Measurements from ENCODE around the gene ACTMAP.

Gene ACTMAP

DNA sequence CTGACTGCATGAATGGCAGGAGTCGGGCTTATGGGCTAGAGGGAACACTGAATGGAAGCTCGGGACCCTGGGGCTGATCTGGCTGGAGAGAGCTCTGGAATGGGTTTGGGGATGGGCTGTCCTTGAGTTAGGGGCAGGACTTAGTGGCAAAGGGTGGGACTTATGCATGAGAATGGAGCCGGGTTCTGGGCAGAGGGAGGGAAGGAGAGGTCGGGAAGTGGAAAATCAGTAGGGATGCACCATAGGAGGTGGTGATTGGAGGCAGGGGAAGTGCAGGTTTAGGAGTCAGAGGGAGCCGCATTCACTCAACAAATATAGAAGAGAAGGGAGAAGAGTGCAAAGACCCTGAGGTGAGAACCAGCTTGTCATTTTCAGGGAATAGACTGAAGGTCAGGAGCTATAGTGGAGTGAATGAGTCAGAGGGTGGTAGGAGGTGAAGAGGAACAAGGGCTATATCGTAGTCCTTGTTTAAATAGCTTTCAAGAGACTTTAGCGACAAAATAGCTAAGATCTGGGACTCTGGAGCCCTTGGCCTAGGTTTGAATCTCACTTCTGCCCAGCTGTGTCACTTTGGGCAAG lies 28.5 kb upstream of the ACTMAP start (continued):
- TF ChIP-seq ZNF600 (tag by site-specific recombination; IDR thresholded peaks at IDR 0.05) (peak; percentile 94), ZNF621 (tag by site-specific recombination; IDR thresholded peaks at IDR 0.05) (no peak), ZNF623 (tag by site-specific recombination; IDR thresholded peaks at IDR 0.05) (peak; percentile 22; the same call in 1 of the 2 replicates), PRDM1 (tag by site-specific recombination; IDR thresholded peaks at IDR 0.05) (peak; percentile 15; the same call in 1 of the 2 replicates), IKZF3 (tag by site-specific recombination; IDR thresholded peaks at IDR 0.05) (peak; percentile 77), ZNF341 (tag by site-specific recombination; IDR thresholded peaks at IDR 0.05; ENCODE audit: low read depth) (peak; percentile 32; the same call in 1 of the 2 replicates), SP3 (tag by site-specific recombination; IDR thresholded peaks at IDR 0.05) (no peak), ZIC2 (tag by site-specific recombination; IDR thresholded peaks at IDR 0.05) (peak; percentile 94)
- TF ChIP-seq, protein P1, sequence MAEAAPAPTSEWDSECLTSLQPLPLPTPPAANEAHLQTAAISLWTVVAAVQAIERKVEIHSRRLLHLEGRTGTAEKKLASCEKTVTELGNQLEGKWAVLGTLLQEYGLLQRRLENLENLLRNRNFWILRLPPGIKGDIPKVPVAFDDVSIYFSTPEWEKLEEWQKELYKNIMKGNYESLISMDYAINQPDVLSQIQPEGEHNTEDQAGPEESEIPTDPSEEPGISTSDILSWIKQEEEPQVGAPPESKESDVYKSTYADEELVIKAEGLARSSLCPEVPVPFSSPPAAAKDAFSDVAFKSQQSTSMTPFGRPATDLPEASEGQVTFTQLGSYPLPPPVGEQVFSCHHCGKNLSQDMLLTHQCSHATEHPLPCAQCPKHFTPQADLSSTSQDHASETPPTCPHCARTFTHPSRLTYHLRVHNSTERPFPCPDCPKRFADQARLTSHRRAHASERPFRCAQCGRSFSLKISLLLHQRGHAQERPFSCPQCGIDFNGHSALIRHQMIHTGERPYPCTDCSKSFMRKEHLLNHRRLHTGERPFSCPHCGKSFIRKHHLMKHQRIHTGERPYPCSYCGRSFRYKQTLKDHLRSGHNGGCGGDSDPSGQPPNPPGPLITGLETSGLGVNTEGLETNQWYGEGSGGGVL (tag by site-specific recombination; IDR thresholded peaks at IDR 0.05), result 0 out of 2 replicates have a peak, but pooled peaks have one; percentile 12

DNA sequence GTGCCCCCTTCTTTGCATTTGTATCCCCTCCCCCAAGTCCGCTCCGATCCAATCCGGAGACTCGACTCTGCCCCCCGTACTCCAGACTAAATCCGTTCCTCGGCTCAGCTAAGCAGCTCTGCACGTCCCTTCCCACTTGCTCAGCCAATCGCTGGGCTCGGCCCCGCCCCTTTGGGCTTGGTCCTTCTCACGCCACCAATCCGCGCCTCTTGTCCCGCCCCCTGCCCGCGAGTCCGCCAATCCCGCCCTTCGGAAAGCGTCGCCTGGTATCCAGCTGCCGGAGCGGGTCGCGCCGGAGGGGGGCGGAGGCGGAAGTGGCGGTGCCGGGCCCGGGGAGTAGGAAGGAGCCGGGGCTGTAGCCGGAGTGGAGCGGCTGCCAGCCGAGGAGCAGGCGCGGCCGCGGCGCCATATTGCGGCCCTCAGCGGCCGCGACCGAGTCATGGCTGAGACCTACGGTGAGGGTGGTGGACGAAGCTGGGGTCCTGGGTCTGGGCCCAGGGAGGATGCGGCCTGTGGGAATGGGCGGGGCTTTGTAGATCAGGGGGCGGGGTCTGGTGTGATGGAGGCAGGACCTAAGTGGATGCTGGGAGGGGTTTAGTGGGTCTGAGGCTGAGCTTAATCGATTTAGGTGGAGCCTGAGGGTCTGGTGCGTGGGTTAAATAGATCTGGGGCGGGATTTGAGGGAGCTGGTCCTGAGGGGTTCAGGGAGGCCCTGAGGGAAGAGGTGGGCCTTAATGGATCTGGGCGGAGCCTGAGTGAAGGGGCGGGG lies 27.8 kb upstream of the ACTMAP start, which contains the start of gene RAB4B:
RAB4B (plus strand) TSS at position 311 of the 769 bp plus-strand sequence; CDS start at position 440, 129 bp downstream.
- peaks cover 13% of the 10 kb centered on the region for H3K4me1 ChIP-seq (ENCODE audit: control insufficient read depth, insufficient read depth, low read length)
- TF ChIP-seq SP3 (tag by site-specific recombination; IDR thresholded peaks at IDR 0.05) (peak; percentile 100), ZNF335 (tag by site-specific recombination; conservative IDR thresholded peaks at IDR 0.05) (peak; percentile 95), ZNF600 (tag by site-specific recombination; IDR thresholded peaks at IDR 0.05) (peak; percentile 94), OSR2 (tag by site-specific recombination; IDR thresholded peaks at IDR 0.05) (0 out of 2 replicates have a peak, but pooled peaks have one; percentile 21), ZBTB7A (tag by site-specific recombination; IDR thresholded peaks at IDR 0.05; ENCODE audit: low read depth) (peak; percentile 82), ZNF169 (tag by site-specific recombination; IDR thresholded peaks at IDR 0.05) (no peak), ZXDB (tag by site-specific recombination; IDR thresholded peaks at IDR 0.05) (peak; percentile 62; the same call in 1 of the 2 replicates), ZNF629 (tag by site-specific recombination; IDR thresholded peaks at IDR 0.05) (peak; percentile 38), ZNF660 (tag by site-specific recombination; IDR thresholded peaks at IDR 0.05) (peak; percentile 87), EGR2 (tag by site-specific recombination; IDR thresholded peaks at IDR 0.05; ENCODE audit: low read depth) (peak; percentile 65), ZNF341 (tag by site-specific recombination; IDR thresholded peaks at IDR 0.05; ENCODE audit: low read depth) (peak; percentile 97), ZNF24 (tag by site-specific recombination; IDR thresholded peaks at IDR 0.05) (0 out of 2 replicates have a peak, but pooled peaks have one; percentile 23), KLF16 (tag by site-specific recombination; IDR thresholded peaks at IDR 0.05) (peak; percentile 88)
- TF ChIP-seq, protein P2, sequence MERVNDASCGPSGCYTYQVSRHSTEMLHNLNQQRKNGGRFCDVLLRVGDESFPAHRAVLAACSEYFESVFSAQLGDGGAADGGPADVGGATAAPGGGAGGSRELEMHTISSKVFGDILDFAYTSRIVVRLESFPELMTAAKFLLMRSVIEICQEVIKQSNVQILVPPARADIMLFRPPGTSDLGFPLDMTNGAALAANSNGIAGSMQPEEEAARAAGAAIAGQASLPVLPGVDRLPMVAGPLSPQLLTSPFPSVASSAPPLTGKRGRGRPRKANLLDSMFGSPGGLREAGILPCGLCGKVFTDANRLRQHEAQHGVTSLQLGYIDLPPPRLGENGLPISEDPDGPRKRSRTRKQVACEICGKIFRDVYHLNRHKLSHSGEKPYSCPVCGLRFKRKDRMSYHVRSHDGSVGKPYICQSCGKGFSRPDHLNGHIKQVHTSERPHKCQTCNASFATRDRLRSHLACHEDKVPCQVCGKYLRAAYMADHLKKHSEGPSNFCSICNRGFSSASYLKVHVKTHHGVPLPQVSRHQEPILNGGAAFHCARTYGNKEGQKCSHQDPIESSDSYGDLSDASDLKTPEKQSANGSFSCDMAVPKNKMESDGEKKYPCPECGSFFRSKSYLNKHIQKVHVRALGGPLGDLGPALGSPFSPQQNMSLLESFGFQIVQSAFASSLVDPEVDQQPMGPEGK (tag by site-specific recombination; IDR thresholded peaks at IDR 0.05), result peak; percentile 96
- TF ChIP-seq, protein P3, sequence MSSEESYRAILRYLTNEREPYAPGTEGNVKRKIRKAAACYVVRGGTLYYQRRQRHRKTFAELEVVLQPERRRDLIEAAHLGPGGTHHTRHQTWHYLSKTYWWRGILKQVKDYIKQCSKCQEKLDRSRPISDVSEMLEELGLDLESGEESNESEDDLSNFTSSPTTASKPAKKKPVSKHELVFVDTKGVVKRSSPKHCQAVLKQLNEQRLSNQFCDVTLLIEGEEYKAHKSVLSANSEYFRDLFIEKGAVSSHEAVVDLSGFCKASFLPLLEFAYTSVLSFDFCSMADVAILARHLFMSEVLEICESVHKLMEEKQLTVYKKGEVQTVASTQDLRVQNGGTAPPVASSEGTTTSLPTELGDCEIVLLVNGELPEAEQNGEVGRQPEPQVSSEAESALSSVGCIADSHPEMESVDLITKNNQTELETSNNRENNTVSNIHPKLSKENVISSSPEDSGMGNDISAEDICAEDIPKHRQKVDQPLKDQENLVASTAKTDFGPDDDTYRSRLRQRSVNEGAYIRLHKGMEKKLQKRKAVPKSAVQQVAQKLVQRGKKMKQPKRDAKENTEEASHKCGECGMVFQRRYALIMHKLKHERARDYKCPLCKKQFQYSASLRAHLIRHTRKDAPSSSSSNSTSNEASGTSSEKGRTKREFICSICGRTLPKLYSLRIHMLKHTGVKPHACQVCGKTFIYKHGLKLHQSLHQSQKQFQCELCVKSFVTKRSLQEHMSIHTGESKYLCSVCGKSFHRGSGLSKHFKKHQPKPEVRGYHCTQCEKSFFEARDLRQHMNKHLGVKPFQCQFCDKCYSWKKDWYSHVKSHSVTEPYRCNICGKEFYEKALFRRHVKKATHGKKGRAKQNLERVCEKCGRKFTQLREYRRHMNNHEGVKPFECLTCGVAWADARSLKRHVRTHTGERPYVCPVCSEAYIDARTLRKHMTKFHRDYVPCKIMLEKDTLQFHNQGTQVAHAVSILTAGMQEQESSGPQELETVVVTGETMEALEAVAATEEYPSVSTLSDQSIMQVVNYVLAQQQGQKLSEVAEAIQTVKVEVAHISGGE (tag by site-specific recombination; conservative IDR thresholded peaks at IDR 0.05; ENCODE audit: low read depth), result peak; percentile 87
- TF ChIP-seq, protein P4, sequence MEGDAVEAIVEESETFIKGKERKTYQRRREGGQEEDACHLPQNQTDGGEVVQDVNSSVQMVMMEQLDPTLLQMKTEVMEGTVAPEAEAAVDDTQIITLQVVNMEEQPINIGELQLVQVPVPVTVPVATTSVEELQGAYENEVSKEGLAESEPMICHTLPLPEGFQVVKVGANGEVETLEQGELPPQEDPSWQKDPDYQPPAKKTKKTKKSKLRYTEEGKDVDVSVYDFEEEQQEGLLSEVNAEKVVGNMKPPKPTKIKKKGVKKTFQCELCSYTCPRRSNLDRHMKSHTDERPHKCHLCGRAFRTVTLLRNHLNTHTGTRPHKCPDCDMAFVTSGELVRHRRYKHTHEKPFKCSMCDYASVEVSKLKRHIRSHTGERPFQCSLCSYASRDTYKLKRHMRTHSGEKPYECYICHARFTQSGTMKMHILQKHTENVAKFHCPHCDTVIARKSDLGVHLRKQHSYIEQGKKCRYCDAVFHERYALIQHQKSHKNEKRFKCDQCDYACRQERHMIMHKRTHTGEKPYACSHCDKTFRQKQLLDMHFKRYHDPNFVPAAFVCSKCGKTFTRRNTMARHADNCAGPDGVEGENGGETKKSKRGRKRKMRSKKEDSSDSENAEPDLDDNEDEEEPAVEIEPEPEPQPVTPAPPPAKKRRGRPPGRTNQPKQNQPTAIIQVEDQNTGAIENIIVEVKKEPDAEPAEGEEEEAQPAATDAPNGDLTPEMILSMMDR (tag by site-specific recombination; IDR thresholded peaks at IDR 0.05), result peak; percentile 55
- TF ChIP-seq, protein P5, sequence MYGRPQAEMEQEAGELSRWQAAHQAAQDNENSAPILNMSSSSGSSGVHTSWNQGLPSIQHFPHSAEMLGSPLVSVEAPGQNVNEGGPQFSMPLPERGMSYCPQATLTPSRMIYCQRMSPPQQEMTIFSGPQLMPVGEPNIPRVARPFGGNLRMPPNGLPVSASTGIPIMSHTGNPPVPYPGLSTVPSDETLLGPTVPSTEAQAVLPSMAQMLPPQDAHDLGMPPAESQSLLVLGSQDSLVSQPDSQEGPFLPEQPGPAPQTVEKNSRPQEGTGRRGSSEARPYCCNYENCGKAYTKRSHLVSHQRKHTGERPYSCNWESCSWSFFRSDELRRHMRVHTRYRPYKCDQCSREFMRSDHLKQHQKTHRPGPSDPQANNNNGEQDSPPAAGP (tag by site-specific recombination; IDR thresholded peaks at IDR 0.05), result peak; percentile 55

More for the DNA sequence above, 27.8 kb upstream of the ACTMAP start, which contains the start of gene RAB4B:
- ChIA-PET CTCF (interaction anchor here (0.6 to 6.4 kb wide), 34 partner anchors 8 to 638 kb away, joined by 3 to 61 read pairs (median 4); partner anchors contain the start of genes EGLN2 and LTBP4), POLR2A (interaction anchor here (0.6 to 3.2 kb wide), 45 partner anchors 9 to 1779 kb away, joined by 3 to 180 read pairs (median 6); partner anchors contain the start of genes ACTMAP, B9D2, COQ8B and EGLN2)
- no peaks in the 10 kb centered on the region for H3K9me3 ChIP-seq (ENCODE audit: control insufficient read depth, insufficient read depth, low read depth, low read length)
- peak within 1 kb of the TSS; percentile 95 for H3K27ac ChIP-seq (ENCODE audit: extremely low read depth, low read depth, low read length)
- H3K4me3 ChIP-seq (ENCODE audit: low read depth, low read length), result peak within 1 kb of the TSS; percentile 68
- H3K36me3 ChIP-seq (ENCODE audit: control insufficient read depth in 2 of 2, insufficient read depth in 1 of 2, low read length in 2 of 2), result peaks cover 0 to 18% of the 10 kb centered on the region in 2 experiments; a peak in 1 of 3 replicates
